ENCODE data around the gene CFAP52. TPM values are rescaled to one million over a fixed set of nuclear protein-coding genes. Genes with fewer than 3 reads are reported as not detected.

The CFAP52 gene
- total RNA-seq, 1 experiment from 2014 or later: not detected

GRCh38 chr17:9647014-9647413 is 70.6 kb downstream of the CFAP52 start:
- Histone ChIP-seq H3K79me2 (ENCODE audit: insufficient read depth, low read length) (no peaks in the 10 kb centered on the region; the same call in 1 of the 2 replicates), H3K18ac (ENCODE audit: insufficient read length, low read depth, low read length) (no peak overlapping the region), H2BK5ac (ENCODE audit: insufficient read length, low read length) (no peak overlapping the region), H3T11ph (ENCODE audit: low read length) (no peak overlapping the region), H3K9ac (ENCODE audit: extremely low read depth, insufficient read length, low read length) (no peak overlapping the region), H4K5ac (ENCODE audit: insufficient read length, low read depth, low read length) (no peak overlapping the region), H3K79me1 (ENCODE audit: insufficient read depth, low read depth, low read length, poor library complexity, severe bottlenecking) (no peaks in the 10 kb centered on the region), H3K27ac (ENCODE audit: insufficient read length, low read depth, low read length) (no peak overlapping the region), H3K4me1 (ENCODE audit: insufficient read depth, low read length) (peaks cover 3% of the 10 kb centered on the region; the same call in 1 of the 2 replicates), H3K4me2 (ENCODE audit: insufficient read depth, insufficient read length, low read length) (peak overlapping the region; percentile 95), H2AK5ac (ENCODE audit: insufficient read length, low read length) (no peak overlapping the region), H3K23ac (ENCODE audit: insufficient read length, low read depth, low read length) (no peak overlapping the region), H2AFZ (ENCODE audit: low read length) (no peak overlapping the region), H4K91ac (ENCODE audit: insufficient read length, low read depth, low read length) (no peak overlapping the region), H2BK15ac (ENCODE audit: low read depth, low read length) (no peak overlapping the region), H2BK20ac (ENCODE audit: low read depth, low read length, poor library complexity, severe bottlenecking) (no peak overlapping the region), H4K20me1 (ENCODE audit: control insufficient read depth, insufficient read depth, insufficient read length) (no peaks in the 10 kb centered on the region), H3K4ac (ENCODE audit: low read depth, low read length) (no peak overlapping the region), H3K9me3 (ENCODE audit: control insufficient read depth, low read depth, low read length) (no peaks in the 10 kb centered on the region), H3K56ac (ENCODE audit: insufficient read length, low read depth, low read length) (no peak overlapping the region), H2BK12ac (ENCODE audit: insufficient read length, low read depth, low read length) (no peak overlapping the region), H3K27me3 (ENCODE audit: insufficient read depth, low read length) (peaks cover 4% of the 10 kb centered on the region; the same call in 1 of the 2 replicates), H4K8ac (replicated peaks; ENCODE audit: insufficient read length, low read depth, low read length) (no peak overlapping the region), H3K23me2 (ENCODE audit: insufficient read length, low read depth, low read length, poor library complexity, severe bottlenecking) (peaks cover 17% of the 10 kb centered on the region), H2BK120ac (ENCODE audit: low read depth, low read length, poor library complexity, severe bottlenecking) (no peak overlapping the region), H3K14ac (ENCODE audit: insufficient read depth, low read length) (no peak overlapping the region)
- peak; percentile 52 for DNase-seq
- Mint-ChIP-seq H3K27ac (no peak overlapping the region; a peak in 1 of 7 replicates), H3K9me3 (no peaks in the 10 kb centered on the region; a peak in 2 of 5 replicates), H3K4me3 (peak overlapping the region; percentile 86), H3K4me1 (peaks cover 35 to 38% of the 10 kb centered on the region in 2 experiments), H3K27me3 (ENCODE audit: low read depth) (peaks cover 14% of the 10 kb centered on the region), H3K36me3 (ENCODE audit: insufficient read depth in 1 of 3, low read depth in 3 of 3) (no peaks in the 10 kb centered on the region)
- WGBS (ENCODE audit: extremely low coverage, insufficient read length, low lambda C conversion rate): no CpG with 5 or more reads among the region's 4 CpGs
- no peak for TF ChIP-seq CTCF (conservative IDR thresholded peaks at IDR 0.05)

All from H9 (cell line).